GM12872 (cell line): ENCODE results near the gene TPM1.

Experiments used
- TF ChIP-seq, protein P1 (sequence below): IDR thresholded peaks from 3 replicates; pipeline ENCODE4 v1.5.1; 2011; ENCODE audit warnings: low read depth, mild to moderate bottlenecking, low read length, moderate library complexity; ENCODE audit not compliant: insufficient read depth

Gene TPM1

DNA sequence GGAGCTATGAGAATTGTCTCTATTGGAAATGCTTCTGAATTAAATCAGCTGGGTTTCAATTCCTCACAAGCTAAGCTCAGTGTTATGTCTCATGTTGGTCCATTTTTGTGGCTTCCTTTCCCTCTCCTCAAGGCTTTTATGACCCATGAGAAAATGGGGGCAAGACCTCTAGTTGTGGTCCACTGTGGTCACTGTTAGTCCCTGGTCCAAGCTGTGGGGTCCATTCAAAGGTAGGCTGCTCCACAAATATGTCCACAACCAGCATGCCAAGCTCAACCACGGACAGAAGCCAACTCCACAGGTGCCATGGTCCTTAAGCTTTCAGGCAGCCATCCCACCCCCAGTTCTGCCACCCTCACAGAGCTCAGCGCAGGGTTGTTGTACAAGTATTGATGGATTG is 14.9 kb upstream of the TPM1 start:
- TF ChIP-seq, protein P1, sequence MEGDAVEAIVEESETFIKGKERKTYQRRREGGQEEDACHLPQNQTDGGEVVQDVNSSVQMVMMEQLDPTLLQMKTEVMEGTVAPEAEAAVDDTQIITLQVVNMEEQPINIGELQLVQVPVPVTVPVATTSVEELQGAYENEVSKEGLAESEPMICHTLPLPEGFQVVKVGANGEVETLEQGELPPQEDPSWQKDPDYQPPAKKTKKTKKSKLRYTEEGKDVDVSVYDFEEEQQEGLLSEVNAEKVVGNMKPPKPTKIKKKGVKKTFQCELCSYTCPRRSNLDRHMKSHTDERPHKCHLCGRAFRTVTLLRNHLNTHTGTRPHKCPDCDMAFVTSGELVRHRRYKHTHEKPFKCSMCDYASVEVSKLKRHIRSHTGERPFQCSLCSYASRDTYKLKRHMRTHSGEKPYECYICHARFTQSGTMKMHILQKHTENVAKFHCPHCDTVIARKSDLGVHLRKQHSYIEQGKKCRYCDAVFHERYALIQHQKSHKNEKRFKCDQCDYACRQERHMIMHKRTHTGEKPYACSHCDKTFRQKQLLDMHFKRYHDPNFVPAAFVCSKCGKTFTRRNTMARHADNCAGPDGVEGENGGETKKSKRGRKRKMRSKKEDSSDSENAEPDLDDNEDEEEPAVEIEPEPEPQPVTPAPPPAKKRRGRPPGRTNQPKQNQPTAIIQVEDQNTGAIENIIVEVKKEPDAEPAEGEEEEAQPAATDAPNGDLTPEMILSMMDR = no peak

DNA sequence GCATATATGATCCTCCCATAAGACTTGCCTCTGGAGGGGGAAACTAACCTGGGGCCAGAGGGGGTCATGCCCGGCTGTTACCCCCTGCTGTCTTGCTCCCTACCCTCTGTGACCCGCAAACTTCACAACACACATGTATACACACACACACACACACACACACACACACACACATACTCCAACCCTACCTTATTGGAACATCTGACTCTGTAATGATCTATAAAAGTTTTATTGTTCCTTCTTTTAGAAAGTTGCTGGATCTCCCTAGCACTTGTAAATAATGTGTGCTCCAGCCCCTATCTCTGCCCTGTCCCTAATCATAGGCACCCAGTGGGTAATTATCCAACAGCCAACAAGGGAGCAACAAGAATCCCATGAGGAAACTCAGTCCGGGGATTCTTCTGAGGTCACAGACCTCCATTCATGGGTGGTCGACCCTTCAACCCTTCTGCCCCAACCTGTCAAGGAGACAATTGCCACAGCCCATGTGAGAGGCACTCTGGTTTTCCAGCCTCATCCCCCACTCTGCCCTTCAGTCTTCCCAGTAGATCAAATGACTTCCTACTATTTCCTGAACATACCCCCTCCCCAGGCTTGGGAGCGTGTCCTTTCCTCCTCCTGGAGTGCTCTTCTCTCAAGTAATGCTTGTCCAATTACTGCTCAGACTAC is 14.0 kb upstream of the TPM1 start:
- TF ChIP-seq, protein P1 = no peak

DNA sequence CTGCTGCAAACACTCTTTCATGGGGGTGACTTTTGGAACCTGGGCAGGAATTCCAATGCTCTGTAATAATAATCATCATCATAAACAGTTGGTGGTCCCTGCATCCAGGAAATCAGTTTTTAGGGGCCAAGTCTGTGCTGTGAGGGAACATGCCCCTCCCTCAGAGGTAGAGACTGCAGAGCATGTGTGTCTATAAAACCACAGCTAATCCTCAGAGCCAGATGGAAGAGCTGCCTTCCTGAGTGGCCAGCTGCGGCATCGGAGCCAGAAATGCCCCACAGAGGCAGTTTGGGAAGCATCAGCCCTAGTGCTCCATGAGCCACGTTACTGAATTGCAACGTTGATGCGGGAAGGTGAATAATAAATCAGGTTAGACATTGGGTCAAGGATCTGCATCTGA is 12.9 kb upstream of the TPM1 start:
- TF ChIP-seq, protein P1 = no peak

DNA sequence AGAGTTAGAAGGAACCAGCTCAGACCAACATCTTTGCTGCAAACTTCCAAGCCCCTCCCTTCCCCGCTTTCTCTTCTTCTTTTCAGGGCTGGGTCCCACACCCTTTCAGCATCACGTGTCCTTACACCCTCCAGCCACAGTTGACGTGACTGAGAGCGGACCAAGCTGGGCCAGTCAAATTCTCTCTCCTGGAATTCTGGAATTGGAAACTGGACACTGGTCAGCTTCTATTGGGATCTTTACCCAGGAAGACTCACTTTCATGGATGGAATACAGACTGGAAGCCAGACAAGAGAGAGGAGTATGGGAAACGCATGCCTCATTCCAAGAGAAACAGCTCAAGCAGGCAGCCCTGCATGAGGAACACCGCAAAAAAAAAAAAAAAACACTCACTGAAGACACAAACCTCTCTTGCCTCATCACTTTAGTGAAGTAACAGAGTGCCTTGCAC is 12.4 kb upstream of the TPM1 start:
- TF ChIP-seq, protein P1 = no peak

DNA sequence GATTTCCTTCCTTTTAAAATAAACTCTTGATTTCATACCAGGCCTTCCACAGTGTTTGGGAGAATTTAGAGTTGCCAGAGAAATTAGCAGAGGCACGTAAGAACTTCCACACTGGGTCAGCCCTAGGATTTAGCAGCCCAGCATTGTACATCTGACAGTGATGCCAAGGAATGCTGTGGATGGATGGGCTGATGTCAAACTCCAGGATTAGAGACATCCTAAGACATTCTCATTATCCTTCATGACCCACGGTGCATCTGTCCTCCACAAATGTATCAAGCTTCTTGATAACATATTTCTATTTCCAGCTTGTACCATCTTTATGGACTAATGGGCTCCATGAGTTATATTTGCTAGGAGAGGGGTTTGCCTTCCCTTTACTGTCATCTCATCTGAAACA is 8.0 kb upstream of the TPM1 start:
- TF ChIP-seq, protein P1 = no peak

DNA sequence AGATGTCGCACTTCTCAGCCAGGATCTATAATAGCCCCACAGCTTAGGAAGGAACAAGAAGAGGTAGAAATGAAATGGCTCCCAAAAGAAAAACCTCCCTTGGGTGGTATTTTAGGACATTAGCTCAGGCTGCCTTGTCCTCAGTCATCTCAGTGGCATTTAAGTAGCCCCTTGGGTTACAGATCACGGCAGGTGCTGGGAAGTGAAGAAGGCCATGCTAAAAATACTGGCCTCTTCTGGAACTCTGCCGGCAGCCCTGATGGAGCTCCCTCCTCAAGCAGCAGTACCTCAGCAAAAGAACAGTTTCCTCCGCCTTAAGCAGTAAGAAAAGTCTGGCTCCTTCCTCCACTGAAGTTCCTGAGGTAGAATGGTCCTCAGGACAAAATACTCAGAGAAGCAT is 7.3 kb upstream of the TPM1 start:
- TF ChIP-seq, protein P1 = no peak

DNA sequence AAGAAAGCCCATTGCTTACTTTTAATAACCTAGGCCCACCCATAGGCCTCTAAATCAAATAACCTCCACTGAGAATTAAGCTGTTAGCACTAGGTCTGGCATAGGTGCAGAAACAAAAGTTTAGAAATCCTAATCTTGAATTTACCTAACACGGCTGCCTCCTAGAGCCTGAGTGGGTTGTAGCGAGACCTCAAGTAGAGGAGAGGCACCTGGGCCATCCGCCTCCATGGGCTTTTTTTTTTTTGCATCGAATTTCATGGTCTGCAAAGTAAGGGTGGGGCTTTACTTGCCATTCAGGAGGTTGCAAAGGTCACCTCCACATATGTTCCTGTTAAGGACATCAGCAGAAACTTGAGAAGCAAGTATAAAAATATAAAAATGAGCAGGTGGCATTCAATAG is 6.6 kb upstream of the TPM1 start:
- TF ChIP-seq, protein P1 = no peak
